Endothelial cell of umbilical vein (primary cell): ENCODE measurements around the gene SGO1.

Source experiments
- EZH2 ChIP-seq: IDR thresholded peaks from 2 replicates; pipeline ENCODE4 v1.6.1; 2012; ENCODE audit warnings: borderline replicate concordance, low read depth, mild to moderate bottlenecking, moderate library complexity, low read length, inconsistent platforms; ENCODE audit not compliant: severe bottlenecking
- JUN ChIP-seq: IDR thresholded peaks from 2 replicates; pipeline ENCODE4 v1.6.1; 2011; ENCODE audit warnings: borderline replicate concordance, low read depth; ENCODE audit not compliant: insufficient read length, insufficient read depth
- POLR2A ChIP-seq: IDR thresholded peaks from 2 replicates; pipeline ENCODE4 v1.6.1; 2012; ENCODE audit warnings: low read depth, mild to moderate bottlenecking, control low read depth, low read length
- TF ChIP-seq, protein P1 (sequence below), 2 donors: IDR thresholded peaks; 1 replicate in 1 of 2; 2 replicates in 1 of 2; pipeline ENCODE4 v1.5.1; 2011; ENCODE audit warnings: low read length in 2 of 2, mild to moderate bottlenecking in 2 of 2, moderate library complexity in 2 of 2, control low read depth in 1 of 2, inconsistent platforms in 1 of 2, low read depth in 1 of 2; ENCODE audit not compliant: insufficient read depth in 1 of 2; ENCODE audit errors: extremely low read depth in 1 of 2
- TF ChIP-seq, protein P2 (sequence below): IDR thresholded peaks from 2 replicates; pipeline ENCODE4 v1.6.1; 2011; ENCODE audit not compliant: insufficient read depth, insufficient read length

DNA sequence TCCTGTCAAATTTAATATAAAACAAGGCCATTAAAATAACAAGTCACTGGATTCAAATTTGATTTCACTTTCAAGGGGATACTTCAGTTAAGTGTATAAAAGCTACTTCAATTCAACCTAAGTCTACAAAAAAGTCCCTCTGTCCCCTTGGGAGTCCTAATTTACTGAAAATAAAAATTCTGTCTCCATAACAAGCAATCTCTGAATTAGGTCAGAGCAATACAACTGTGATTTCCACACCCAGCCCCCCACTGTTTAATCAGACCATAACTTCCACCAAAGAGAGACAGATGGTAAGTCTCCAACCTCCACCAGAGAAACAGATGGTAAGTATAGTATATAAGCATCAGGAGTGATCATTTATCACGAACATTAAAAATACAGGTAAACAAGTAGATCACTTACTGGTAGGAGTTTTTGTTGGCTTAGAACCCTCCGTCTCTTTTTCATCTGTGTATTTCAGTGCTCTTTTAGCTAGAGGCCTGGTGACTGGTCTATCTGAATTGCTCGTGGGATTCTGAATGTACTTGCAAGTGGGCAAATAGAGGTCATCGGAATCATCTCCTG lies 12.1 kb downstream of the SGO1 start:
- TF ChIP-seq, protein P1, sequence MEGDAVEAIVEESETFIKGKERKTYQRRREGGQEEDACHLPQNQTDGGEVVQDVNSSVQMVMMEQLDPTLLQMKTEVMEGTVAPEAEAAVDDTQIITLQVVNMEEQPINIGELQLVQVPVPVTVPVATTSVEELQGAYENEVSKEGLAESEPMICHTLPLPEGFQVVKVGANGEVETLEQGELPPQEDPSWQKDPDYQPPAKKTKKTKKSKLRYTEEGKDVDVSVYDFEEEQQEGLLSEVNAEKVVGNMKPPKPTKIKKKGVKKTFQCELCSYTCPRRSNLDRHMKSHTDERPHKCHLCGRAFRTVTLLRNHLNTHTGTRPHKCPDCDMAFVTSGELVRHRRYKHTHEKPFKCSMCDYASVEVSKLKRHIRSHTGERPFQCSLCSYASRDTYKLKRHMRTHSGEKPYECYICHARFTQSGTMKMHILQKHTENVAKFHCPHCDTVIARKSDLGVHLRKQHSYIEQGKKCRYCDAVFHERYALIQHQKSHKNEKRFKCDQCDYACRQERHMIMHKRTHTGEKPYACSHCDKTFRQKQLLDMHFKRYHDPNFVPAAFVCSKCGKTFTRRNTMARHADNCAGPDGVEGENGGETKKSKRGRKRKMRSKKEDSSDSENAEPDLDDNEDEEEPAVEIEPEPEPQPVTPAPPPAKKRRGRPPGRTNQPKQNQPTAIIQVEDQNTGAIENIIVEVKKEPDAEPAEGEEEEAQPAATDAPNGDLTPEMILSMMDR (IDR thresholded peaks at IDR 0.05; ENCODE audit: extremely low read depth in 1 of 2, insufficient read depth in 1 of 2, low read depth in 1 of 2, low read length in 2 of 2): no peak
- TF ChIP-seq EZH2 (no peak), JUN (no peak), POLR2A (no peak)
- TF ChIP-seq, protein P2, sequence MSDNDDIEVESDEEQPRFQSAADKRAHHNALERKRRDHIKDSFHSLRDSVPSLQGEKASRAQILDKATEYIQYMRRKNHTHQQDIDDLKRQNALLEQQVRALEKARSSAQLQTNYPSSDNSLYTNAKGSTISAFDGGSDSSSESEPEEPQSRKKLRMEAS: no peak
